NCI-H1694 treated with DMSO at 0.1 percent for 48 hours (cell line): Measurements from ENCODE around the gene RIN3.

Experiments
- DNase-seq: peaks from one replicate; lab custom pipeline; 2025; lab: John Stamatoyannopoulos, UW

Gene RIN3

GRCh38 chr14:92555465-92556111 is 42.0 kb downstream of the RIN3 start:
- DNase-seq, result no peak

DNA sequence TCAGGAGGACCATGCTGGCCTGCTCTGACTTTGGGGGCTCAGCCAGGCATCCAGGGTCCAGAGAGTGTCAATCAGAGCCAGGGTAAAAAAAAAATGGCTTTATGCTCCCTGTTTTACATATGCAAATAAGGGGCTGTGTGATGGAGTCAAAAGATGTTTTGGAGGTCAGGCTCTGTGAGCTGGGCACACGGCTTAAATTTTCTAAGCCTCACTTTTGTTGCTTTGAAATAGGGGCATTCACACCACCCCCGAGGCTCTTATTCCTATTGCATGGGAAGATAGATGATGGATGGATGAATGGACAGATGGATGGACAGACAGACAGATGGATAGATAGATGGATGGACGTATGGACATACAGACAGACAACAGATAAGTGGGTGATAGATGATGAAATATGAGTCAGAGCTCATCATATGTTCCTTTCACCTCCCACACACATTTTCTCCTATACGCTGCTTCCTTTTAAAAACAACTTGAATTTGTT is 42.7 kb downstream of the RIN3 start:
- DNase-seq, result no peak

GRCh38 chr14:92556863-92557543 is 43.4 kb downstream of the RIN3 start:
- no peak for DNase-seq

DNA sequence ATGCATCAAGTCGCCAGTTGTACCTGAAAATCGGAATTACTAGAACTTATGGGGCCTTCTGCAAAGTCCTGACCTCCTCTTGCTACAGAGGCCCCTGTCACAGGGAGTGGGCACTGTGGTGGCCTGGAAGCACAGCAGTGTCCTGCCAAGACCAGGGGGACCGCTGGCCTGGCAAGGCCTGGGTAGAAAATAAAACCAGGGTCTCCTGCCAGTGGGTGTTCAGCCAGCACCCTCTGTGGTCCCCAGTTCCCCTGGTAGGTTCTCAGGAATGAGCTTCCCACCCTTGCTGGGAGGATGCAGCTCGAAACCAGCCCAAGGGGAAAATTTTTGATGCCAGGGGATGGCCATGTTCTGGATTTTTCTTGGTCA is 43.9 kb downstream of the RIN3 start:
- DNase-seq, result no peak

GRCh38 chr14:92558319-92558718 is 44.7 kb downstream of the RIN3 start:
- no peak for DNase-seq

DNA sequence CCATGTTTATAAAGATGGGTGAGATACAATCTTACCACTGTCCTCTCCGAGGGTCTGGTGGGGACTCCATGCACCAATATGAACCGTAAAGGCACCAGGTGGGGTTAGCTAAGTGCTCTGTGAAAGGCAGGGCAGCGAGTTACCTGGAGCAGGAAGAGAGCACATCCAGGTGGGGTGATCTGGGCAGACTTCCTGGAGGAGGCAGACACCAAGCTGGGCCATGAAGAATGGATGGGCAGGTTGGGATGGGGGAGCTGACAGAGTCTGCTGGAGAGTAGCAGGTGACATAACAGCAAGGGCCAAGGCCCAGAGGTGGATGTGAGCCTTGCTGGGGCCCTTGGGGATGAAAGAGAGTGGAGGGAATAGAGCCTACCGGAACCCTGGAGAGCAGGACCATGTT is 45.9 kb downstream of the RIN3 start:
- no peak for DNase-seq

DNA sequence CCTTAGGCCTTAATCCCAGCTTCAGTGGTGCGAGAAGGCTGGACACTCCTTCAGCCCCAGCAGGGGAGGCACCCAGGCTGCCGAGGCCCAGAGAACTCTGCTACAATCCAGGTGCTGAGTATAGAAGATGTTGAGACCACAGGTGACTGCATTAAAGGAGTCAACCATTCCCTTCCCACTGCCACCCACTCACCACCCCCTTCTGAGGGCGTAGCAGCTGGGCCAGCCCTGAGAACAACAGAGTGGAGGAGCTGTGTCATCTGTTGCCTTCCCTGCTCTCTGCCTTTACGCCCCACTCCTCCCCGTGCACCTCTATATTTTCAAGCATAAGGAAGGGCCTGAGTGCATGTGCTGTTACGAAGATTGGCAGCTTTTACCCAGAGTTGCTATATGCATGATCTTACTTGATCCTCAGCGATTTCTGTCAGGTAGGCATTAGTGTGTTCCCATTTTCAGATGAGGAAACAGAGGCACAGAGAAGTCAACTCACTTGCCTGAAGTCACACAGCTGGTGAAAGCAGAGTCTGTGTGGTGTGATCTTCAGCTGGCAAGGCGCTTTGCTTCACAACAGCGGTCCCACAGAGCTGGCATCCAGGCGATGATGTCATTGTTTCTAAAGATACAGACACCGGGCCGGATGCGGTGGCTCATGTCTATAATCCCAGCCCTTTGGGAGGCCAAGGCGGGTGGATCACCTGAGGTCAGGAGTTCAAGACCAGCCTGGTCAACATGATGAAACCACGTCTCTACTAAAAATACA is 46.7 kb downstream of the RIN3 start:
- no peak for DNase-seq

- no peak for DNase-seq
These were observed 48.4 kb downstream of the RIN3 start for GRCh38 chr14:92561906-92562479.

GRCh38 chr14:92563359-92563758 is 49.8 kb downstream of the RIN3 start:
- DNase-seq, result no peak

- DNase-seq, result no peak
These were observed 50.2 kb downstream of the RIN3 start for GRCh38 chr14:92563765-92564285.

GRCh38 chr14:92564344-92565039 is 50.9 kb downstream of the RIN3 start:
- DNase-seq, result no peak

GRCh38 chr14:92565040-92565717 is 51.6 kb downstream of the RIN3 start:
- no peak for DNase-seq

GRCh38 chr14:92565718-92566115 is 52.1 kb downstream of the RIN3 start:
- DNase-seq, result no peak

GRCh38 chr14:92567173-92567725 is 53.7 kb downstream of the RIN3 start:
- no peak for DNase-seq

- no peak for DNase-seq
These were observed 55.3 kb downstream of the RIN3 start for GRCh38 chr14:92568621-92569479.

GRCh38 chr14:92570674-92571262 is 57.2 kb downstream of the RIN3 start:
- DNase-seq, result no peak

DNA sequence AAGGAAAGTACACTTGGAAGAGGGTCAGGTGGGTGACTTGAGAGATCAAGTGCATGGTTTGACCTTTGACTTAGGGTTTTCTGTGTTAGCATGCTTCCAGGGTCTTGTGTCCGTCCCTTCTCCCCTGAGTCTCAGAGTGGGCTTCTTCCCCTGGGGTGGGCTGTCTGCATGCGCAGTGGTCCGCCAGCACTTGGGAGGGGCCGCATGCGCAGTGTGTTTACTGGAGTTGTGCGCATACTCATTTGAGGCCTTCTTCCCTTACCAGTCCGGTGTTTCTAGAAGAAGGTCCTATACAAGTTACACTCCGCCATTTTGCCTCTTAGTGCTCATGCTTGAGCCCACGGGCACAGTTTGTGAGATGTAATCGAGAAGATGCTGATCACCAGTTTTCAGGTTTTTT is 58.5 kb downstream of the RIN3 start:
- no peak for DNase-seq

DNA sequence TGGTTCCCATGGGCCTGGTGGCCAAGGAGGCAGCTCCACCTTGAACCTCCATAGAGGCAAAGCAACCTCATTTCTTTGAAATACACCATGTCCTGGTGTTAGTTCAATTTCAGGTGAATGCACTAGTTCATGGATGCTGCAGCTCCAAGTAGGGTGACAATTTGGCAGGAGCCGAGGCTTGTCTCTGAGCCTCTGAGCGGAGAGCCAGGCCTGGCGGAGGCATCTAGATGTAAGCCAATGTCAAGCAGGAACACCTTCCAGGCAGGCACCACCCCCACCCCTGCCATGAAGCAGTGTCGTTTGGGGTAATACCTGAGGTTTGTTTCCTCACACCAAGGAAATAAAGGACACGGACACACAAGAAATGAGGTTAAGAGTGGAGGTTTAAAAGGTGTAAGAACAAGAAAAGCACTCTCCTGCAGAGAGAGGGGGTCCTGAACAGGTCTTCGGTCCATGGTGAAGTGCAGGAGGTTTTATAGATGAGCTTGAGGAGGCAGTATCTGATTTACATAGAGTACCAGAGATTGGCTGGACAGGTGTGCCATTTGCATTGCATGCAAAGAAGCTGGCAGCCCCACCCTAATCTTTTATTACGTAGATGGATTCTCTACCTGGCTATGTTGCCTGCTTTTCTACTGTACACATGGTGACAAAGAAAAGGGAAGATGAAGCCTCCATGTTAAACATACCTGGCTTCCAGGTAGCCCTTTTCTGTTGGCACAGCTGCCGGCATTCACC is 60.3 kb downstream of the RIN3 start:
- DNase-seq, result no peak
